Mesenchymal stem cell (in vitro differentiated cells and primary cell): ENCODE data around the gene CCDC121.
"Not testable (repeated sequence)": the region's sequence is repeated elsewhere in the genome, so short reads cannot be mapped to it uniquely, and the experiment has no call there.

ENCODE experiments used
- DNase-seq: peaks from one replicate; pipeline ENCODE4 v3.0.0-alpha.2; 2013
- H2AFZ ChIP-seq: one replicate; pipeline ENCODE4 v1.6.1; 2013; ENCODE audit warnings: low read depth, mild to moderate bottlenecking, control low read depth, inconsistent platforms, low read length, moderate library complexity
- H2AK5ac ChIP-seq: 2 replicates; pipeline ENCODE4 v1.6.1; 2013; ENCODE audit warnings: low read length, moderate library complexity, mild to moderate bottlenecking, inconsistent platforms; ENCODE audit not compliant: severe bottlenecking
- H2BK120ac ChIP-seq: one replicate; pipeline ENCODE4 v1.6.1; 2013; ENCODE audit warnings: low read depth, mild to moderate bottlenecking, inconsistent platforms, low read length, moderate library complexity
- H2BK12ac ChIP-seq, 2 experiments: one replicate each; pipeline ENCODE4 v1.6.1; 2013; ENCODE audit warnings: inconsistent platforms in 2 of 2, low read length in 2 of 2, mild to moderate bottlenecking in 2 of 2, moderate library complexity in 2 of 2, control low read depth in 1 of 2
- H2BK15ac ChIP-seq: one replicate; pipeline ENCODE4 v1.6.1; 2013; ENCODE audit warnings: mild to moderate bottlenecking, low read depth, inconsistent platforms; ENCODE audit not compliant: poor library complexity, severe bottlenecking
- H2BK5ac ChIP-seq: 2 replicates; pipeline ENCODE4 v1.6.1; 2013; ENCODE audit warnings: low read depth, mild to moderate bottlenecking, low read length, control low read depth, inconsistent platforms; ENCODE audit not compliant: poor library complexity, severe bottlenecking
- H3K14ac ChIP-seq, 2 experiments: one replicate each; pipeline ENCODE4 v1.6.1; 2013; ENCODE audit warnings: inconsistent platforms in 2 of 2, low read length in 2 of 2, control low read depth in 1 of 2, mild to moderate bottlenecking in 1 of 2, moderate library complexity in 1 of 2
- H3K18ac ChIP-seq, 2 experiments: one replicate each; pipeline ENCODE4 v1.6.1; 2013; ENCODE audit warnings: inconsistent platforms in 2 of 2, low read length in 2 of 2, control low read depth in 1 of 2, low read depth in 1 of 2, mild to moderate bottlenecking in 1 of 2
- H3K23ac ChIP-seq, 2 experiments: one replicate each; pipeline ENCODE4 v1.6.1; 2013; ENCODE audit warnings: inconsistent platforms in 2 of 2, low read length in 2 of 2, mild to moderate bottlenecking in 2 of 2, moderate library complexity in 2 of 2, control low read depth in 1 of 2
- H3K27ac ChIP-seq: 2 replicates; pipeline ENCODE4 v1.5.1; 2013; ENCODE audit warnings: mild to moderate bottlenecking, moderate library complexity, low read length, control low read depth, inconsistent platforms; ENCODE audit not compliant: poor library complexity, severe bottlenecking
- H3K27me3 ChIP-seq, 2 experiments: 2 replicates each; pipeline versions ENCODE4 v1.6.1 to v1.7.0; 2013; ENCODE audit warnings: low read length in 2 of 2, mild to moderate bottlenecking in 2 of 2, moderate library complexity in 2 of 2, control low read depth in 1 of 2, inconsistent platforms in 1 of 2; ENCODE audit not compliant: control insufficient read depth in 1 of 2, insufficient read depth in 1 of 2
- H3K36me3 ChIP-seq, 2 experiments: 2 replicates each; pipeline versions ENCODE4 v1.6.1 to v1.7.0; 2013; ENCODE audit warnings: low read length in 2 of 2, control low read depth in 1 of 2, inconsistent platforms in 1 of 2, low read depth in 1 of 2, mild to moderate bottlenecking in 1 of 2; ENCODE audit not compliant: insufficient read depth in 2 of 2, control insufficient read depth in 1 of 2
- H3K4ac ChIP-seq, 2 experiments: one replicate each; pipeline ENCODE4 v1.6.1; 2013; ENCODE audit warnings: inconsistent platforms in 2 of 2, low read length in 2 of 2, mild to moderate bottlenecking in 2 of 2, moderate library complexity in 2 of 2, control low read depth in 1 of 2, low read depth in 1 of 2
- H3K4me1 ChIP-seq: 2 replicates; pipeline ENCODE4 v1.6.1; 2013; ENCODE audit warnings: low read depth, low read length, control low read depth; ENCODE audit not compliant: control insufficient read depth, insufficient read depth
- H3K4me2 ChIP-seq: 2 replicates; pipeline ENCODE4 v1.6.1; 2013; ENCODE audit warnings: low read length, mild to moderate bottlenecking, inconsistent platforms; ENCODE audit not compliant: poor library complexity, severe bottlenecking
- H3K4me3 ChIP-seq, 2 experiments: 2 replicates each; pipeline versions ENCODE4 v1.5.1 to v1.7.0; 2013; ENCODE audit warnings: low read length in 2 of 2, mild to moderate bottlenecking in 2 of 2, control low read depth in 1 of 2, low read depth in 1 of 2; ENCODE audit not compliant: insufficient read depth in 1 of 2
- H3K79me1 ChIP-seq: replicated peaks from 2 replicates; pipeline ENCODE4 v1.6.1; 2013; ENCODE audit warnings: mild to moderate bottlenecking, control low read depth, low read length, inconsistent platforms; ENCODE audit not compliant: poor library complexity, severe bottlenecking
- H3K9ac ChIP-seq: 2 replicates; pipeline ENCODE4 v1.7.0; 2013; ENCODE audit warnings: mild to moderate bottlenecking, low read length, moderate library complexity
- H3K9me3 ChIP-seq: 2 replicates; pipeline ENCODE4 v1.7.0; 2013; ENCODE audit warnings: mild to moderate bottlenecking, low read length; ENCODE audit not compliant: control insufficient read depth
- H4K8ac ChIP-seq: one replicate; pipeline ENCODE4 v1.6.1; 2013; ENCODE audit warnings: inconsistent platforms, mild to moderate bottlenecking, low read length, moderate library complexity
- H4K91ac ChIP-seq: one replicate; pipeline ENCODE4 v1.6.1; 2013; ENCODE audit warnings: mild to moderate bottlenecking, low read length, inconsistent platforms
- WGBS: methylation state at CpG from one replicate; pipeline ENCODE4 v1.1.7; 2013; ENCODE audit warnings: mixed read lengths; 5-methylcytosine and 5-hydroxymethylcytosine counted together

CCDC121 gene

GRCh38 chr2:27626921-27627320 is 1.9 kb downstream of the CCDC121 start:
- not testable (repeated sequence) for H3K9me3 ChIP-seq
- 22% methylated on average over 3 of the region's 3 CpGs for WGBS

GRCh38 chr2:27626323-27626722 is 2.5 kb downstream of the CCDC121 start:
- H3K23ac ChIP-seq, H3K4ac ChIP-seq, H2BK5ac ChIP-seq, H3K4me3 ChIP-seq, H2BK15ac ChIP-seq, H4K91ac ChIP-seq, H3K4me1 ChIP-seq, H3K9me3 ChIP-seq, H2AFZ ChIP-seq, H3K27me3 ChIP-seq, H3K9ac ChIP-seq, H3K14ac ChIP-seq, H3K4me2 ChIP-seq, H2BK120ac ChIP-seq, H3K79me1 ChIP-seq, H3K18ac ChIP-seq, H4K8ac ChIP-seq, H2BK12ac ChIP-seq, DNase-seq: not testable (repeated sequence)
- WGBS = no CpG with 5 or more reads among the region's 1 CpG
- peak overlapping the region; percentile 69 for H2AK5ac ChIP-seq
- H3K36me3 ChIP-seq = peaks cover 5 to 50% of the 10 kb centered on the region in 2 experiments
- H3K27ac ChIP-seq = peak overlapping the region; percentile 98

More at GRCh38 chr2:27626921-27627320, 1.9 kb downstream of the CCDC121 start:
- not testable (repeated sequence) for H2AFZ ChIP-seq, H3K4me2 ChIP-seq, H3K27me3 ChIP-seq, H3K79me1 ChIP-seq, H4K8ac ChIP-seq, H2AK5ac ChIP-seq, H3K4me3 ChIP-seq, H4K91ac ChIP-seq, H2BK15ac ChIP-seq, H3K14ac ChIP-seq, H3K23ac ChIP-seq, H3K4ac ChIP-seq, H2BK5ac ChIP-seq, H2BK120ac ChIP-seq, H3K9ac ChIP-seq, H3K4me1 ChIP-seq, H3K18ac ChIP-seq, H2BK12ac ChIP-seq
- DNase-seq = peak; percentile 56
- Histone ChIP-seq H3K27ac (peak overlapping the region; percentile 98), H3K36me3 (peaks cover 4 to 50% of the 10 kb centered on the region in 2 experiments)

GRCh38 chr2:27624943-27625342 is 3.9 kb downstream of the CCDC121 start:
- Histone ChIP-seq H3K4ac (no peak overlapping the region), H3K27ac (no peak overlapping the region), H3K27me3 (no peaks in the 10 kb centered on the region), H2BK5ac (no peak overlapping the region), H3K4me3 (no peak overlapping the region), H3K9ac (no peak overlapping the region), H2BK12ac (no peak overlapping the region), H2BK15ac (no peak overlapping the region), H3K14ac (no peak overlapping the region), H2AK5ac (no peak overlapping the region), H3K18ac (no peak overlapping the region), H3K79me1 (peaks cover 8% of the 10 kb centered on the region), H3K4me1 (peaks cover 5% of the 10 kb centered on the region), H4K8ac (no peak overlapping the region), H3K9me3 (no peaks in the 10 kb centered on the region), H3K4me2 (no peak overlapping the region), H2AFZ (no peak overlapping the region), H2BK120ac (no peak overlapping the region), H3K36me3 (peaks cover 9 to 55% of the 10 kb centered on the region in 2 experiments), H3K23ac (no peak overlapping the region), H4K91ac (no peak overlapping the region)
- DNase-seq = no peak

GRCh38 chr2:27622921-27623384 is 5.9 kb downstream of the CCDC121 start:
- Histone ChIP-seq H2BK120ac (no peak overlapping the region), H3K36me3 (peaks cover 10 to 71% of the 10 kb centered on the region in 2 experiments), H2AFZ (no peak overlapping the region), H3K4me1 (peaks cover 2% of the 10 kb centered on the region), H2AK5ac (no peak overlapping the region), H3K79me1 (peaks cover 2% of the 10 kb centered on the region), H4K8ac (no peak overlapping the region), H2BK5ac (no peak overlapping the region), H2BK15ac (no peak overlapping the region), H3K9me3 (no peaks in the 10 kb centered on the region), H3K27me3 (no peaks in the 10 kb centered on the region), H3K4me2 (no peak overlapping the region), H3K14ac (no peak overlapping the region), H3K27ac (peak overlapping the region; percentile 88), H3K4me3 (no peak overlapping the region), H3K23ac (no peak overlapping the region), H3K9ac (no peak overlapping the region), H3K18ac (no peak overlapping the region), H3K4ac (no peak overlapping the region), H4K91ac (no peak overlapping the region), H2BK12ac (no peak overlapping the region)
- peak; percentile 56 for DNase-seq
- WGBS = 10% methylated on average over 2 of the region's 3 CpGs
